G401.6 (cell line): Measurements from ENCODE around the gene SPDL1.

Experiments used
- FAIRE-seq: peaks from 2 replicates; lab custom pipeline; 2012; peaks lifted over from hg19 to GRCh38; lab: Jason Lieb, UNC

Gene SPDL1

DNA sequence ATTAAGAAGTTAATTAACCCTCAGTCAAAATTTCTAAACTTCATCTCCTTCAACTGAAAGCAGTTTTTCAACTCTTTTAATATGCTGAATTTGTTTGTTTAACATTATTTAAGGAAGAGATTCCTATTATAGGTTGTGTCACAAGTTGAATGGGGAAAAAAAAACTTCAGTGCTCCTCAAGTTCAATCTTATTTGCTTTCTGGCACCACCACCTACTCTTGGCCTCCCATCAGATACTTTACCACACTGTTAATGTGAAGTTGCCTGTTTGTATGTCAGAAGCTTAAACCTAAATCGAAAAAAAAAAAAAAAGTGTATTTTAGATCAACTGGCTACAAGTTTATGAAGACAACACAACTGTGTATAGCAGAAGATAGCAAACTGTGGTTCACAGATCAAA, 49.4 kb downstream of the SPDL1 start:
- no peak for FAIRE-seq

DNA sequence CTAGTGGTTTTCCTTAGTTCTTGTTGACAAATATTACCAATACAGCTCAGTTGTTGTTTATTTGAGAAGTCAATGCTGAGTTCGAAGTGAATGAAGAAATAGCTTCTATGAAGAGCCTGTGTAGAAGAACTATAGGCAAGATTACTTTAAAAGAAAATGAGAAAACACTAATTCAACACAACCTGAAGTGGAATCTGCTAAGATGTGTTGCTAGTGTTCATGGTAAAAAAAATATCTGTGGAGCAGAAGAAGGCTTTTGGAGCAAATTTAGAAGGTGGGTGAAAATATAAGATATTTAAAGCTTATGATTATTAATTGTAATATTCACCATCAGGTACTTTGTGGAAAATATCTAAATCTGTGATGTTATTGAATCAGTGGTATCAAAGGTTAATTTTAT, 51.0 kb downstream of the SPDL1 start:
- no peak for FAIRE-seq

DNA sequence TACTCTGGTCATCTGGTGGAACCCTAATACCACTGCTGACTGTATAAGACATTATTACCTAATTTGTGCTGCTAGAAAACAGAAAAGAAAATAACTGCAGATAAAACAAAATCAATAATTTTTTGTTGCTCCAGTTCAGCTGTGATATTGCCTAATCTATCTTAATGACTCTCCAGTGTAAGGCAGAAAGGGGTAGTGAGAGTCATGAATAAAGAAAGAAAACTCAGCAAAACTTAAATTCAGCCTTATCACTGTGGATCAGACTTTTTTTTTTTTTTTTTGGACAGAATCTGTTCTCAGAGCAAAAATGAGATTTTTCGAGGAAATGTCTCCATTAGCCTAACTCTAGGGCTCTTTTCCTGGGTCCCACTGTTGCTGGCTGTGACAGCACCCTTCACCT, 52.4 kb downstream of the SPDL1 start:
- FAIRE-seq: no peak

- no peak for FAIRE-seq
Observed at GRCh38 chr5:169636477-169637084, 53.0 kb downstream of the SPDL1 start.

DNA sequence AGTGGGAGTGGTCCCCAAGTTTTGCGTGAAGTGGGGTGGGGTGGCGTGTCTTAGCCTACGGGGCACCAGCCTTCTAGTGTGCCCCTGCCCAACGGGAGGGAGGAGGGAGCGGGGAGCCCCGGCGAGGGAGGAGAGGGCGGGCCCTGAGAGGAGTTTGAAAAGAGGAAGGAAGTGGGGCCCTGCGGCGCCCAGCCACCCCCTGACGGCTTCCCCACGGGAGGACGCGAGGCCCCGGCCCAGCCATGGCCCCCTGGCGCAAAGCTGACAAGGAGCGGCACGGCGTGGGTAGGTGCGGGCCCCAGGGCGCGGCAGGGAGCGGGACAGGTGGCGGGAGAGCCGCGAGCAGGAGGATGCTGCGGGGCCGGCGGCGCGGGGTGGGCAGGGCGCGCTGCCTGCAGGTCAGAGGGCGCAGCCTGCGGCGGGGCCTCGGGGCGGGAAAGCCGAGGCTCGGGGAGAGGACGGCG, 53.5 kb downstream of the SPDL1 start, which contains the start of gene DOCK2:
Gene DOCK2 (plus strand): TSS at position 191 of the 464 bp plus-strand sequence. CDS start 52 bp downstream, at position 243.
- FAIRE-seq: no peak

GRCh38 chr5:169637549-169638121, 54.1 kb downstream of the SPDL1 start:
- FAIRE-seq: no peak

DNA sequence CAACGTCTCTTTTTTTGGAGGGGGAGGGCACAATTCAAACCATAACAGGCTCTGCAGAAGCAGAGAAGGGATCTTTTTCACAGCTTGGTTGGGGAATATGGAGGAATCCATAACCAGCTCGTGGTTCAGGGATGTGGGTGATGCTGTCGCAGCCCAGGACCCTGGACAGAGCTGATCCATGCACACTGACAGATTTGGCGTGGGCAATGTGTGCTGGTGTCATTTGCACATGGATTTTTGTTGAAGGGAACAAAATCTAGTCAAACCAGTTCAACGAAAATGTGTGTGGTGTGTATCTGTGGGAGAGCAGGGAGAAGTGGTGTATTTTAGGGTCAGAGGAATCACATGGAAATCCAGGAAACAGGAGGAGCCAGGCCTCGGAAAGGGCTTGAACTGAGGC, 57.7 kb downstream of the SPDL1 start:
- FAIRE-seq: no peak

DNA sequence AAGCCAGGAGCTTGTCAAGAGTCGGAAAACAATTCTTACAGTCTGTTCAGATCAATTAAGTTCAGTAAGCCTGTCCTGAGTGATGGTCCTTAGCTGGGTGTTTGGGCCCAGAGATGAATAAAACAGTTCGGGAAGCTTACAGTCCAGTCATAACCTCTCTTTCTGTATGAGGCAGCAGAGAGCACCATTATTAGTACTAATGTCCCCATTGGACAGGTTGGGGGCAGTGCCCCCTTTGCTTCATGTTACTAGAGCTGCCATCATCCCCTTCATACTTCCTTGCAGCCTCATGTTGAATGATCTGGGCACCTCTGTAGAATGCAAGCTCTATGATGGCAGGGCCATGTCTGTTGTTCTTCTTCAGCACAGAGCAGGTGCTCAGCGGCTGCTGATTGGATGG, 63.3 kb downstream of the SPDL1 start:
- no peak for FAIRE-seq

GRCh38 chr5:169647566-169647965, 64.0 kb downstream of the SPDL1 start:
- FAIRE-seq: no peak

GRCh38 chr5:169648725-169649310, 65.2 kb downstream of the SPDL1 start:
- FAIRE-seq: no peak

DNA sequence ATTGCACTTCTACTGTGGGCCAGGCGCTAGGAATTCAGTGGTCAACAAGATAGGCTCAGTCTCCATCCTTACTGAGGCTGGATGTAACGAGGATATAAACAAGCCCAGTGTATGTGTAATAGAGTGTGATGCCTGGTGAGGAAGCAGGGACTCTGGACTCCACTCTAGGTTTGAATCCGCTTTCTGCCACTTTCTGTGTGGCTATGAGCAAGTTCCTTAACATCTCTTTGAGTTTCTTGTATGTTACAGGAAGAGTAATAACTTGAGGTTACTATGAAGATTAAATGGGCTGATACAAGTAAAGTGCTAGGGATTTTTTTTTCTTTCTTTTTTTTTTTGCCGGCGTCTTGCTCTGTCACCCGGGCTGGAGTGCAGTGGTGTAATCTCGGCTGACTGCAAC, 65.9 kb downstream of the SPDL1 start:
- no peak for FAIRE-seq

DNA sequence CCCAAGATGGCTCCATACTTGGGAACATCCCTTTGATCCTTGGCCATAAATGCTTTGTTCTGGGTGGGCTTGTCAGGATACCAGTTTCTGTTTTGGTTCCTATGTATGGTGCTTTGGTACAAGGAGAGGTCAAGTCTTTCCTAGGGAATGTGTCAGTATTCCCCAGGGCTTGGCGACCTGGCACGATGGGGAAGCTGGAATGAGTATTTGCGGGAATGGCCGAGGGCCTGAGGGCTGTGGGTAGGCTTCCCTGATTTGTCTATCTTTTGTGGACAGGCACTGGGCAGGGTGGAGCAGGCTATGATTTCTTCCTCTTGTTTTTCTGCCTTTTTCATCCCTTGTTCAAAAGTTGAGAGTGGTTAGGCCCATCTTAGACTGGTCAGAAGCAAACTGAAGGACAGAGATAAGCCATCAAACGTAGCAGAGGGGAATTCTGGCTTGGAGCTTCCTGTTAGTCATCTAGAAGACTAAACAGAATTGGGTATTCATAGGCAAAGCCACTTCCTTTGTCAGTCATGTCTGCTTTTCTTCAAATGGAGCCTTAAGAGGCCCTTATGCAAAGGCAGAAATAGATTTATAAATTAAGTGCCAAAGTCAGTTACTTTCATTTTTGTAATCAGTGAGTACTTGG, 67.2 kb downstream of the SPDL1 start:
- FAIRE-seq: no peak

DNA sequence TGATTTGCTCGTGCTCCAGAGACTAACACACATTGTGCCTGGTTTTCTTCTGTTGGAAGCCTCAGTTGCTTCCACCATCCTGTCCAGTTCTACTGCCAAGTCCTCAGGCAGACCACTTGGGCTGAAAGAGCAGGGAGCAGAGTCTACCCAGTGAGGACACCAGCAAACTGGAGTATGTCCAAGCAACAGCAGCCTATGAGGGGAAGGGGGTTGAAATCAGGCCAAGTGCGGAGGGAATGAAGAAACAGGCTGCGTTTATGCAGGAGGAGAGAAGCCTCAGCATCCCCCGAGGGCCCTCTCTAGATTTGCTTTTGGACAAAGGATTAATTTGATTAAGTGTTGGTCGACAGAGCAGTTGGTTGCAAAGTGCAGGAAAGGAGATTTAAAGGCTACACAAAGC, 68.0 kb downstream of the SPDL1 start:
- no peak for FAIRE-seq

DNA sequence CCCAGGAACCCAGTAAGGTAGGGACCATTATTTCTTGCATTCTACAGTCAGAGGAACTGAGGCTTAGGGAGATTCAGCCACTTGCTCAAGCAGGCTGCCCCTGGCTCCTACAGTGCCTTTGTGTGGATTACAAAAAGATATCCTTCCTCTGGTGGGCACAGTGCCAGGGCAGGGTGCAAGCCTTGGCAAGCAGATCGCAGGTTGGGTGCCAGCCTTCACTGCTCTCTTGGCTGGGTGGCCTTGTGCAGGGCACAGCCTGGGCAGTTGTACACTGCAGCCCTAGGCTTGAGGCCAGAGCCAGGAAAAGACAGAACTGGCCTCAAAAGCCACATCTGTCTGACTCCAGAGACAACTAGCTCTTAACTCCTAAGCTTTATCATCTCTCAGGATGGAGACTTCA, 68.5 kb downstream of the SPDL1 start:
- no peak for FAIRE-seq

- FAIRE-seq: no peak
Observed at GRCh38 chr5:169653091-169653490, 69.5 kb downstream of the SPDL1 start.
